ENCODE data around the gene CNDP2. TPM values are rescaled to one million over a fixed set of nuclear protein-coding genes. Genes with fewer than 3 reads are reported as not detected.

Gene CNDP2
- 197 and 248 TPM in 2 replicates for total RNA-seq (ENCODE audit: low replicate concordance)
- long read RNA-seq, full-length matches to known transcripts, result 395 of 1,002 reads
- long read RNA-seq, partial matches to known transcripts, result 532 of 1,002 reads
- long read RNA-seq, other reads (novel, unspliced or antisense), result 75 of 1,002 reads

DNA sequence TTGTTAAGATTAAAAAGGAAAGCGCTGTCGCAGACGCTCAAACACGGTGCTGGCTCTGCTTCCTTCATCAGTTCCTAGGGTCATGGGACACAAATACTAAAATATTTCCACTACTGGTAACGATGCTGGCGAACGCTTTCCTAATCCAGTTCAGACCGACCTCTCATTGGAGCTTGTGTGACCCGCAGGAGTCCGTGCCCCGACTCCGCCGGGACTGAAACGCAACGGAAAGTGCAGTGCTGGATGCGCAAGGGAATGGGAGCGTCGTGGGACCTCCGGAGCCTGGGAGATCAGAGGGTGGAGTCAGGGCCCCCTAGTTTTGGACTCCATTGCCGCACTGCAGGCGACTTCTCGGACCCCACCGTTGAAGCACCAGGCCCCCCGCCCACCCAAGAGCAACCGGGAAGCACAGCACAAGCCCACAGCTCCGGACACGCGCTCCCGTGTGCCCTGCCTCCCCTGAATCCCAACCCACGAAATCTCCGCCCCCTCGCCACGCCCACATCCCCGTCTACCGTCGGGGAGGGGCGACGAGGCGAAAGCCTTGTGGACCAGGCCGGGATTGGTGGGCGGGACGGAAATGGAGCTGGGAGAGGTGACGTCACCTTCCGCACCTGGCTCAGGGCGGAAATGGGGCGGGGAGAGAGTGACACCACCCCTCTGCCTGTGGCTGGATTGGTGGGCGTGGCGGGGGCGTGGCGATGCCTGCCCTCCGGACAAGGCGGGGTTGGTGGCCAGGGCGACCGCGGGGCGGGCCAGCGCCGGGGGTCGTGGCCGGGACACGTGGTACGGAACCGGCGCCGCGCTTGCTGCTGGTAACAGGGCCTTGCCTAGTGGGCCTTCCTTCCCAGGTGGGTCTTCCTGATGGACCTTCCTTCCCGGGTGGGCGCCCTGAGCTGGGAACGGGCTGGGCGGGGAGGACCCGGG lies at the start of gene CNDP2:
Gene CNDP2, plus strand, starts transcription at position 783 of the 927 bp plus-strand sequence. CDS start 3,611 bp downstream, outside the sequence.
- DNase-seq (ENCODE audit: extremely low spot score, unreplicated experiment), result peak; percentile 100
- TF ChIP-seq, protein P1, sequence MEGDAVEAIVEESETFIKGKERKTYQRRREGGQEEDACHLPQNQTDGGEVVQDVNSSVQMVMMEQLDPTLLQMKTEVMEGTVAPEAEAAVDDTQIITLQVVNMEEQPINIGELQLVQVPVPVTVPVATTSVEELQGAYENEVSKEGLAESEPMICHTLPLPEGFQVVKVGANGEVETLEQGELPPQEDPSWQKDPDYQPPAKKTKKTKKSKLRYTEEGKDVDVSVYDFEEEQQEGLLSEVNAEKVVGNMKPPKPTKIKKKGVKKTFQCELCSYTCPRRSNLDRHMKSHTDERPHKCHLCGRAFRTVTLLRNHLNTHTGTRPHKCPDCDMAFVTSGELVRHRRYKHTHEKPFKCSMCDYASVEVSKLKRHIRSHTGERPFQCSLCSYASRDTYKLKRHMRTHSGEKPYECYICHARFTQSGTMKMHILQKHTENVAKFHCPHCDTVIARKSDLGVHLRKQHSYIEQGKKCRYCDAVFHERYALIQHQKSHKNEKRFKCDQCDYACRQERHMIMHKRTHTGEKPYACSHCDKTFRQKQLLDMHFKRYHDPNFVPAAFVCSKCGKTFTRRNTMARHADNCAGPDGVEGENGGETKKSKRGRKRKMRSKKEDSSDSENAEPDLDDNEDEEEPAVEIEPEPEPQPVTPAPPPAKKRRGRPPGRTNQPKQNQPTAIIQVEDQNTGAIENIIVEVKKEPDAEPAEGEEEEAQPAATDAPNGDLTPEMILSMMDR (conservative IDR thresholded peaks at IDR 0.05), result no peak
- Mint-ChIP-seq H3K27me3 (no peaks in the 10 kb centered on the region), H3K9me3 (no peaks in the 10 kb centered on the region), H3K4me1 (ENCODE audit: unreplicated experiment) (peaks cover 29% of the 10 kb centered on the region), H3K27ac (peak within 1 kb of the TSS; percentile 97), H3K4me3 (peak within 1 kb of the TSS; percentile 97), H3K36me3 (peaks cover 19% of the 10 kb centered on the region)

DNA sequence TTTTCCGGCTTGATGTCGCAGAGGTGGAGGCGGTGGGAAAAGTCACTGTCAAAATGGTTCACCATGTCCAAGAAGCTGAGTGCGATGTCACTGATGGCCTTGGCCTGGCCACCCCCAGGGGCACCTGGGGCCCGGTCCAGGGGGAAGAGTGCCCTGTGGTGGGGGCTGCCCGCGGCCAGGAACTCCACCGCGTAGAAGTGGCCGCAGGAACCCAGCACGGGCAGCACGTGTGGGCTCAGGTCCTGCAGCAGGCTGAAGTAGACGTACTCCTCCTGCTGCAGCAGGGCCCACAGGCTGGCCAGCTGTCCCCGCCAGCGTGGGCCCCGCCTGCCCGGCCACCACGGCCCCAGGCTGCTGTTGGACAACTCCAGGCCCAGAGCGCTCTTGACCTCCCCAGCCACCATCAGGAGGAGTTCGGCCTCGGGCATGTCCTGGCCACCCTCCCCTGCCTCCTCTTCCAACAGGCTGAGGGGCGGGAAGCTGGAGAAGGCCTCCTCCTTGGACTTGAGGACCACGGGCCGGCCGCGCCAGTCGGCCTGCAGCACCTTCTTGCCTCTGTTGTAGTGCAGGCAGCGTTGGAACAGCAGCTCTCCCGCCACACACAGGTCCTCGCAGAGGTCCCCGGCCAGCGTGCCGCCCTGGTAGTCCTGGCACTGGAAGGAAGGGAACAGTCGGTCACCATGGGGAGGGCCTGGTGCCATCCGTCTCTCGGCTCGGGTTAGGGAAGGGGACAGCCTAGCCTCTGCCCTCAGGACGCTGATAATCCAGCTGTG lies 49.3 kb upstream of the CNDP2 start:
- Mint-ChIP-seq H3K4me3 (no peak overlapping the region), H3K4me1 (ENCODE audit: unreplicated experiment) (peaks cover 4% of the 10 kb centered on the region), H3K9me3 (no peaks in the 10 kb centered on the region), H3K27ac (no peak overlapping the region), H3K27me3 (peaks cover 22% of the 10 kb centered on the region), H3K36me3 (no peaks in the 10 kb centered on the region)
- TF ChIP-seq, protein P1 (conservative IDR thresholded peaks at IDR 0.05), result no peak
- DNase-seq (ENCODE audit: extremely low spot score, unreplicated experiment), result peak; percentile 58

DNA sequence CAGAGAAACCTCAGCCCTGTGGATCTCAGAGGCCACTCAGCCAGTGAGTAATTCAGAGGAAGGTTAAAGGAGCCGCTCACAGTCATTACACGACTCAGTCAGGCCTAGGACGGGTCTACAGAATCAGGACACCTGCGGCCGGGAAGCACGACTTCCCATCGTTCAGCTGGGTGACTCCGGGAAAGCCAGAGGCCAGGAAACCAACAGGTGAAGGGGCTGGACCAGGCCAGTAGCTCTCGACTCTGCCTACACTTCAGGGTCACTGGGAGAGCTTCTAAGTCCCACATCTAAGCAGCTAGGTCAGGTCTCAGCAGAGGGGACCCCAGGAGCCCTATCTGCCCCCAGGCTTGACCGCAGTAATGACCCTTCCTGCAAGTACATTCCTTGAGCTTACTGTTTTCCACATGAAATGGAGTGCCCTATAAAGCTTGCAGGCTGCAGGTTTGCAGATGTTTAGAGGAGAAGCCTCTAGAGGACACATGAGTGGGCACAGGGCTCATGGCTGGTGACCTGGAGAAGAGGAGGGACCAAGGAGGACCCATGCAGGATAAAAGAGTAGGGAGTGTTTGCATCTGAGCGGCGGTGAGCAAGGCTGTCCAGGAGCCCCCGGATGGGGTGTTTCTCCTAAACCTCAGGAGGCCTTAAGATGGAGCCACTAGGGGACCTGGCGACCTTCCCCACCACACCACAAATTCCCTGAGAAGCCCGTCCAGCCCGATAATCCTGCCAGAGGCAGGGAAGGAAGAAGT lies 48.6 kb upstream of the CNDP2 start:
- TF ChIP-seq, protein P1 (conservative IDR thresholded peaks at IDR 0.05), result no peak
- no peak overlapping the region for H3K4me3 Mint-ChIP-seq
- no peaks in the 10 kb centered on the region for H3K36me3 Mint-ChIP-seq
- H3K4me1 Mint-ChIP-seq (ENCODE audit: unreplicated experiment), result peaks cover 4% of the 10 kb centered on the region
- no peak overlapping the region for H3K27ac Mint-ChIP-seq
- peaks cover 27% of the 10 kb centered on the region for H3K27me3 Mint-ChIP-seq
- H3K9me3 Mint-ChIP-seq, result no peaks in the 10 kb centered on the region
- peak; percentile 54 for DNase-seq (ENCODE audit: extremely low spot score, unreplicated experiment)

DNA sequence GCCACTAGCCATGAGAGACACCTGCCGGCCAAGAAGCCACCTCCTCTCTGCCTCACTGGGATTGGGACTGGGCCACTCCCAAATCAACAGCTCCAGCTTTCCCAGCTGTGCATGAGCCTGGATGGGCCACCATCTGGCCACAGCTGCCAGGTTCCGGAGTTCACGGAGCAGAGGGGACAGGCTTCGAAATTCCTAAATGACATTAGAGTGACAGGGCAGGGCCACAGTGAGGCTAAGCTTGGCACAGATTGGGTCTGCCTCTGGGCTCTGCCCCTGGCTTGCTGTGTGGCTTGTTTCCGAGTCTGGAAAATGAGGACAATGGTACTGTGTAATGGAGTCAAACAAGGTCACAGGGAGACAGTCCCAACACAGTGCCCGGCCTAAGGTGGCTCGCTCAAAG lies 45.5 kb upstream of the CNDP2 start:
- H3K27me3 Mint-ChIP-seq, result peaks cover 45% of the 10 kb centered on the region
- H3K36me3 Mint-ChIP-seq, result no peaks in the 10 kb centered on the region
- TF ChIP-seq, protein P1 (conservative IDR thresholded peaks at IDR 0.05), result no peak
- DNase-seq (ENCODE audit: extremely low spot score, unreplicated experiment), result peak; percentile 56
- H3K9me3 Mint-ChIP-seq, result no peaks in the 10 kb centered on the region
- no peak overlapping the region for H3K27ac Mint-ChIP-seq
- H3K4me1 Mint-ChIP-seq (ENCODE audit: unreplicated experiment), result peaks cover 12% of the 10 kb centered on the region
- H3K4me3 Mint-ChIP-seq, result no peak overlapping the region

DNA sequence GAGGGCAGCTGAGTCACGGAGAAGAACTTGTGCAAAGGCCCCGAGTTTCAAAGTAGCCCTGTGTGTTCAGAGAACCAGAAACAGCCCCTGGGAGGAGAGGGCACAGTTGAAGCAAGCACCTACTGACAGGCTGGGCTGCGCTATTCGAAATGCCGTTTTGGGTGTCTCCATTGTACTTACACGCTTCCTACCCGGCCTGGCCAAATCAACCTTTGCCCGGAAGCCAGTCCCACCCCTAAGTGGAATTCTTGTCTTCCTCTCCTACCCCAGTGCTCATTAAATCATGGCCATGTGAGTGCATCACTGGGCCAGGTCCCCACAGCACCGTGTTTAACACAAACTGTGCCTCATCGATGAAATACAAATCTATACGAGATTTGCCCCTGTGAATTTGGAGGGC lies 45.0 kb upstream of the CNDP2 start:
- no peaks in the 10 kb centered on the region for H3K36me3 Mint-ChIP-seq
- H3K9me3 Mint-ChIP-seq, result no peaks in the 10 kb centered on the region
- H3K4me3 Mint-ChIP-seq, result no peak overlapping the region
- H3K27ac Mint-ChIP-seq, result no peak overlapping the region
- peaks cover 47% of the 10 kb centered on the region for H3K27me3 Mint-ChIP-seq
- TF ChIP-seq, protein P1 (conservative IDR thresholded peaks at IDR 0.05), result no peak
- peak; percentile 51 for DNase-seq (ENCODE audit: extremely low spot score, unreplicated experiment)
- peaks cover 12% of the 10 kb centered on the region for H3K4me1 Mint-ChIP-seq (ENCODE audit: unreplicated experiment)

Measured in type B pancreatic cell (in vitro differentiated cells).